GM12872 (cell line): ENCODE data around the gene C19orf85.

Experiments used
- TF ChIP-seq, protein P1 (sequence below): IDR thresholded peaks from 3 replicates; pipeline ENCODE4 v1.5.1; 2011; ENCODE audit warnings: low read depth, mild to moderate bottlenecking, low read length, moderate library complexity; ENCODE audit not compliant: insufficient read depth

C19orf85 gene

DNA sequence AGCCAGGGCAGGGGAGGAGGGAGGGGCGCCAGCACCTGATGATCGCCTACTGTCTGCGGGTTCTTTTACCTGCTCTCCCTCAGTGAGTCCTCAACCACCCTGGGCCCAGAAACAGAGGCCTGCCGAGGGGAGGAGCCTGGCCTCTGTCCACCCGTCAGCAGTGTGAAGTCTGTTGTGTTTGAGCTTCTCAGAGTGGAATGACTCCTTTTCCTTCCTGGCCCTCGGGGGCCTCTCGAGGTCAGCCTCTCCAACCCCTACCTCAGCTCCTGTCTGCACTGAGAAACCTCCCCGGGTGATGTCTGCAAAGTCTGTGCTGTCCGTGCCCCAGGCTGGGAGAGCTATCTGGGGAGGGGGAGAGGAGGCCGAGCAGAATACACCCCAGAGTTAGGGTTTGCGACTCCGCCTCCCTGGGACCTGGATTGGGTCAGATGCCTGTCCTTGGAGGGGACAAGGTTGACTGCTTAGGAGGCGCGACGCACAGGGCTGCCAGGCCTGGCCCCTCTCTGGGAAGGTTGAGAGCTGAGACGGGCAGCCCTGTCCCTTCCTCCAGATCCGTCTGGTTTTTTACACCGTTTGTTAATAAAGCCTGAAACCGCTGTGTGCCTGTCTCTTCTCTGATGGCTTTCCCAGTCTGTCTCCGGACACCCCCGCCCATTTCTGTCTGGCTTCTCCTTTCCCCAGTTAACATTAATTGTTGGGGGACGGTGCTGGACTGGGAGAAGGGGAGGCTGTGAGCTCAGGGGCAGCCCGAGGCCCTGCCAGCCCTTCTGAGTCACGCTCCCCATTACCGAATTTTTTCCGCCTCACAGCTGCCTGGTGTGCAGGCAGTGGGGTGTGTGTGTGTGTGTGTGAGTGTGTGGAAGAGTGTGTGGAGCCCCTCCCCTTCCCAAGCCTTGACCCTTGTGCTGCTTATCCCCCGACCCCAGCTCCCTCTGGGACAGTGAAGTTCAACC, 22.7 kb upstream of the C19orf85 start:
- TF ChIP-seq, protein P1, sequence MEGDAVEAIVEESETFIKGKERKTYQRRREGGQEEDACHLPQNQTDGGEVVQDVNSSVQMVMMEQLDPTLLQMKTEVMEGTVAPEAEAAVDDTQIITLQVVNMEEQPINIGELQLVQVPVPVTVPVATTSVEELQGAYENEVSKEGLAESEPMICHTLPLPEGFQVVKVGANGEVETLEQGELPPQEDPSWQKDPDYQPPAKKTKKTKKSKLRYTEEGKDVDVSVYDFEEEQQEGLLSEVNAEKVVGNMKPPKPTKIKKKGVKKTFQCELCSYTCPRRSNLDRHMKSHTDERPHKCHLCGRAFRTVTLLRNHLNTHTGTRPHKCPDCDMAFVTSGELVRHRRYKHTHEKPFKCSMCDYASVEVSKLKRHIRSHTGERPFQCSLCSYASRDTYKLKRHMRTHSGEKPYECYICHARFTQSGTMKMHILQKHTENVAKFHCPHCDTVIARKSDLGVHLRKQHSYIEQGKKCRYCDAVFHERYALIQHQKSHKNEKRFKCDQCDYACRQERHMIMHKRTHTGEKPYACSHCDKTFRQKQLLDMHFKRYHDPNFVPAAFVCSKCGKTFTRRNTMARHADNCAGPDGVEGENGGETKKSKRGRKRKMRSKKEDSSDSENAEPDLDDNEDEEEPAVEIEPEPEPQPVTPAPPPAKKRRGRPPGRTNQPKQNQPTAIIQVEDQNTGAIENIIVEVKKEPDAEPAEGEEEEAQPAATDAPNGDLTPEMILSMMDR: no peak

DNA sequence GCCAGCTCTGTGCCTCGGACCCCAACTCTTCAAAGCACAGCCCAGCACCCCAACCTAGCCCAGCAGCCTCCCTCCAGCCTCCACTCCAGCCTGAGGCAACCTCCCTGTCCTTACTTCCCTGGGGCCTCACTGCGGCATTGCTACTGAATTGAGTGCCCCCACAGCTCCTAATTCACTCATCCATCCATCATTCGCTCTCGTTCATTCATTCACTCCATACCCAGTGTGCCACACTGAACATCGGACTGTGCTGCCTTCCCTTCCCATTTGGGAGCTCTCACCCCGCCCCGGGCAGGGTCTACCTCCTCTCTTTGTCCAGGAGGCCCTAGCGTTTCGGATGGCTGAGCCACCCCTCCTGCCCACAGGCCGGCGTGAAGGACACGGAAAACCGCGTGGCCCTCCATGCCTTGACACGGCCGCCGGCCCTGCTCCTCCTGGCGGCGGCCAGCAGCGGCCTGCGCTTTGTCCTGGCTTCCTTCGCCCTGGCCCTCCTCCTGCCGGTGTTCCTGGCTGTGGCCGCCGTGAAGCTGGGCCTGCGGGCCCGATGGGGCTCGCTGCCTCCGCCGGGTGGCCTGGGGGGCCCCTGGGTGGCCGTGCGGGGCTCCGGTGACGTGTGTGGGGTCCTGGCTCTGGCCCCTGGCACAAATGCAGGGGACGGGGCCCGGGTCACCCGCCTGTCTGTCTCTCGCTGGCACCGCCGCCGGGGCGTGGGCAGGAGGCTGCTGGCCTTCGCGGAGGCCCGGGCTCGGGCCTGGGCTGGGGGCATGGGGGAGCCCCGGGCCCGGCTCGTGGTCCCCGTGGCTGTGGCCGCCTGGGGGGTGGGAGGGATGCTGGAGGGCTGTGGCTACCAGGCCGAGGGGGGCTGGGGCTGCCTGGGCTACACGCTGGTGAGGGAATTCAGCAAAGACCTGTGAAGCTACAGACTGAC, 21.8 kb upstream of the C19orf85 start:
- TF ChIP-seq, protein P1: no peak

DNA sequence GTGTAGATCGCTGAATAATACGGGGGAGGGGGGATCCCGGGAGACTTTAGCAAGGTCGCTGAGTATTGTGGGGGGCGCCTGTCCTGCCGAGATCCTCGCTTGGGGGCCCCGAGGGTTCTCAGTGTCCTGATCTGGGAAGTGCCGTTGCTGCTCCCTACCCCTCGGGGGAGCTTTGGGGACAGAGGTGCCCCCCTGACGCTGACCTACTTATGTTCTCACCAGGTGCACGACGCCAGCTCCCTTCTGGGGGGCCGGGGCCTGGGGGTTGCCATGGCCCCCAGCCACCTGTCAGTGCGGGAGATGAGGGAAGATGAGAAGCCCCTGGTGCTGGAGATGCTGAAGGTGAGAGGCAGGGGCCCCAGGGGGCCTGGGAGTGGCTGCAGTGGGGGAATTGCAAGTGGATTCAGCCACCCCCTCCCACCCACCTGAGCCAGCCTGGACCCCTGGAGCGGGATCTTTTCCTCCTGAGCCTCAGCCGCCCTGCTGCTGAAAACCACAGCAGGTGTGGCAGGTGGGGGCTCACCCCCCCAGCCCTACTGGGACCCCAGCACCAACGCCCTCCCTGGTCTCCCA, 21.0 kb upstream of the C19orf85 start:
- TF ChIP-seq, protein P1: no peak

DNA sequence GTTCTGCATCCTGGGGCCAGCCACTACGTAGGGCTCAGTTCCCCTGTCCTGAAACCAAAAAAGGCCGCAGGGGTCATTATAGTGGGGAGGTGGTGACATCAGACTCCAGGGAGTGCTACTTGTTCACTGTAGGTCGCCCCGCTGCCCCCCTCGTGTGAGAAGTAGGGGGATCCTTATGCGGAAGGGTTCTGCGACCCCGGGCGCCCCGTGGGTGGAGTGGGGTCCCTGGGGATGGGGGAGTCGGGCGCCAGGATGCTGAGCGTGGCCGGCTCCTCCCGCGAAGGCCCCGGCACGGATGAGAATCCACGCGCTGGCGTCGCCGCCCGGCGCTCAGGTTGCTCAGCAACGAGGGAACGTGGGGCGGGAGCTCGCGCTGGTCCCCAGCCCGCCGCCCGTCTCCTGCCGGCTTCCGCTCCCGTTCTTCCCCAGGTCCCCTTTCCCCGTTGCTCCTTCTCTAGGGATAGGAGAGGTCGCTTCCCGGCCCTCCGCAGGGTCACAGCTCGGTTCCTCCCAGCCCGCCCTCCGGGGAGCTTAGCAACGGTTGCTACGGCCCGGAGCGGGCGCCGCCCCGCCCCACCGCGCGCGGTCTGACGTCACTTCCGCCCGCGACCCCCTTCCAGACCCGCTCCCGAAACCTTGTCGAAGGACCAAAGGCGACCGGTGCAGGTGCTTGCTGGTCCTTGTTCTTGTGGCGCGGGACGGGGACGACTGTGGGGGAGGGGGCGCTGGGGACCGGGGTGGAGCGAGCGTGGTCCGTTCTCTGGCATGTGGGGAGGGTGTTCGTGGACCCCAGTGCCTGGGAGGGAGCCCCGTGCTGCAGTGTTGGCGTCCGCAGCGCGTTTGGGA, 20.3 kb upstream of the C19orf85 start, which contains the start of gene NAT14:
NAT14 (plus strand) TSS at position 596 of the 846 bp plus-strand sequence. CDS start 521 bp downstream, outside the sequence.
- TF ChIP-seq, protein P1: no peak

DNA sequence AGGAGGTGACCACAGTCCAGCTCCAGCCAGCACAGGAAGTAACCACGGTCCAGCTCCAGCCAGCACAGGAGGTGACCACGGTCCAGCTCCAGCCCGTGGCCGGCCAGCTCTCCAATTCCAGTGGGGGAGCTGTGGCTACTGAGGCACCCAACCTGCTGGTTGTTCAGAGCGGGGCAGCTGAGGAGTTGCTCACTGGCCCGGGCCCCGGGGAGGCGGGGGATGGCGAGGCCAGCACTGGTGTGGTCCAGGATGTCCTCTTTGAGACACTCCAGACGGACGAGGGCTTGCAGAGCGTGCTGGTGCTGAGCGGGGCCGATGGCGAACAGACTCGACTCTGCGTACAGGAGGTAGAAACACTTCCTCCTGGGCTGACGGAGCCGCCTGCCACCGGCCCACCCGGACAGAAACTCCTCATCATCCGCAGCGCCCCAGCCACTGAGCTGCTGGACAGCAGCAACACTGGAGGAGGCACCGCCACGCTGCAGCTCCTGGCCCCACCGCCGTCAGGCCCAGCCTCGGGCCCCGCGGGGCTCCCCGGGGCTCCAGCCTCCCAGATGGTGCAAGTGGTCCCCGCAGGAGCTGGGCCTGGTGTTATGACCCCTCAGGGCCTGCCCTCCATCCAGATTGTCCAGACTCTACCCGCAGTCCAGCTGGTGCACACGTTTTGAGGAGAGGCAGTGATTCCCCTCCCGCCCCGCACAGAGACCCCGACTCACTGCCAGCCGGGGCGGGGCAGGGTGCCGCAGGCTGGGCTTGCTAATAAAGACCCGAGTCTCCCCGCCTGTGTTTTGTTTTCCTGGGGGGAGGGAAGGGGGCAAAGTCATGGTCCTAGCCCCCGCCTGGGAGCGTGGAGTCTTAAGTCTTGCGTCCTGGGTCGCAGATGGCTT, 19.4 kb upstream of the C19orf85 start:
- TF ChIP-seq, protein P1: no peak
